ENCODE results near the gene MTR. TPM values are rescaled to one million over a fixed set of nuclear protein-coding genes. Genes with fewer than 3 reads are reported as not detected.
A peak's percentile ranks its signal among the peaks of the same experiment; 100 is the strongest.

MTR gene
- total and polyA plus RNA-seq, 9 of the 15 experiments (the other 6 are each of a cell fraction or from before 2014, with no cell fraction given), result 3.4 to 44.3 (median 20.3) TPM

- no peak overlapping the region for H2AFZ ChIP-seq (ENCODE audit: low read depth, low read length)
- H3K4me2 ChIP-seq (ENCODE audit: insufficient read depth, low read length), result no peak overlapping the region
- FAIRE-seq (peak; percentile 71), DNase-seq (ENCODE audit: extremely low read depth in 1 of 4, low spot score in 3 of 4) (peak in 2 of 4 experiments; percentile 33 to 49), ATAC-seq (peak; percentile 92)
- no peak overlapping the region for H3K4me3 ChIP-seq
- no peaks in the 10 kb centered on the region for H3K79me2 ChIP-seq (ENCODE audit: control insufficient read depth, insufficient read depth, low read length)
- BruUV-seq (replicated peaks), result no TSS peak
- 0 out of 2 replicates have a peak, but pooled peaks cover 4% of the 10 kb centered on the region for H3K9me3 ChIP-seq (replicated peaks; ENCODE audit: control insufficient read depth, insufficient read depth, low read depth, low read length)
- CTCF ChIA-PET (ENCODE audit: low intra/inter-chr PET ratio), result no interaction called here
- H3K9ac ChIP-seq (ENCODE audit: insufficient read depth in 1 of 2, low read depth in 2 of 2, low read length in 2 of 2), result no peak overlapping the region
- peaks cover 2 to 6% of the 10 kb centered on the region in 2 experiments; a peak in 3 of 5 replicates for H3K27me3 ChIP-seq (ENCODE audit: control insufficient read depth in 2 of 2, insufficient read depth in 2 of 2, low read length in 2 of 2)
- intact Hi-C loops (cut with micrococcal nuclease) (no loop called here), in situ Hi-C loops (cut with MboI) (no loop called here)
- POLR2A ChIA-PET, result interaction anchor here (0.6 kb wide), 1 partner anchor 601 kb away, joined by 3 read pairs; no protein-coding TSS in a partner anchor
- 11% methylated on average over 3 of the region's 3 CpGs for WGBS (ENCODE audit: insufficient coverage, low coverage, missing lambda C conversion rate)
- no peaks in the 10 kb centered on the region for H3K9me1 ChIP-seq (ENCODE audit: control insufficient read depth, insufficient read depth, low read length)
- H3K4me1 ChIP-seq (replicated peaks in 1 of 2; ENCODE audit: control insufficient read depth in 2 of 2, insufficient read depth in 2 of 2, low read length in 2 of 2), result no peaks in the 10 kb centered on the region
- no peaks in the 10 kb centered on the region for H4K20me1 ChIP-seq (replicated peaks; ENCODE audit: control insufficient read depth, insufficient read depth, low read length)
- no peak overlapping the region for H3K27ac ChIP-seq (ENCODE audit: extremely low read depth, low read depth, low read length)
- no peaks in the 10 kb centered on the region for H3K36me3 ChIP-seq (ENCODE audit: control insufficient read depth, insufficient read depth, low read length)
- TF ChIP-seq HDAC8 (tag; IDR thresholded peaks at IDR 0.05) (no peak), PHTF2 (CRISPR knock-in tag; IDR thresholded peaks at IDR 0.05) (no peak), SPI1 (IDR thresholded peaks at IDR 0.05; ENCODE audit: borderline replicate concordance, low read depth, low read length) (no peak), ZC3H11A (IDR thresholded peaks at IDR 0.05; ENCODE audit: low read depth, low read length) (no peak), ZNF143 (CRISPR knock-in tag; IDR thresholded peaks at IDR 0.05) (no peak), ASH1L (IDR thresholded peaks at IDR 0.05; ENCODE audit: borderline replicate concordance, low read depth, partially characterized antibody) (no peak), HDAC6 (IDR thresholded peaks at IDR 0.05; ENCODE audit: low read depth, low read length) (no peak), REST (IDR thresholded peaks at IDR 0.05; ENCODE audit: borderline replicate concordance) (peak; percentile 24; the same call in 1 of the 2 replicates), REST (CRISPR knock-in tag; IDR thresholded peaks at IDR 0.05; ENCODE audit: low read depth) (no peak), CTCFL (IDR thresholded peaks at IDR 0.05; ENCODE audit: borderline replicate concordance, insufficient read depth, low read depth, low read length, poor library complexity, severe bottlenecking) (peak; percentile 7), ZBTB8A (IDR thresholded peaks at IDR 0.05; ENCODE audit: partially characterized antibody) (no peak), RUNX1 (IDR thresholded peaks at IDR 0.05; ENCODE audit: low read depth) (no peak)
Measured at GRCh38 chr1:236774926-236775325, 20.2 kb upstream of the MTR start.

Measured in K562 (cell line).